Osteoblast (primary cell): Measurements from ENCODE around the gene NELL1. TPM values are rescaled to one million over a fixed set of nuclear protein-coding genes. Genes with fewer than 3 reads are reported as not detected.

Source experiments
- DNase-seq: peaks from one replicate; pipeline ENCODE4 v3.0.0; 2011; ENCODE audit warnings: low spot score, mixed read lengths; ENCODE audit not compliant: insufficient read length; ENCODE audit errors: missing footprints
- H2AFZ ChIP-seq: 2 replicates; pipeline ENCODE4 v1.6.0; 2011; ENCODE audit warnings: mild to moderate bottlenecking, low read length
- H3K27ac ChIP-seq: 2 replicates; pipeline ENCODE4 v1.5.1; 2011; ENCODE audit warnings: mild to moderate bottlenecking, low read depth, low read length, moderate library complexity
- H3K27me3 ChIP-seq: 2 replicates; pipeline ENCODE4 v1.6.0; 2012; ENCODE audit warnings: mild to moderate bottlenecking, control low read depth, inconsistent platforms, low read length, moderate library complexity; ENCODE audit not compliant: insufficient read depth
- H3K36me3 ChIP-seq: 2 replicates; pipeline ENCODE4 v1.5.1; 2011; ENCODE audit warnings: mild to moderate bottlenecking, low read length, control low read depth, moderate library complexity; ENCODE audit not compliant: insufficient read depth
- H3K4me1 ChIP-seq: 2 replicates; pipeline ENCODE4 v1.5.1; 2011; ENCODE audit warnings: mild to moderate bottlenecking, low read length, control low read depth, moderate library complexity; ENCODE audit not compliant: insufficient read depth
- H3K4me2 ChIP-seq: 2 replicates; pipeline ENCODE4 v1.6.0; 2011; ENCODE audit warnings: mild to moderate bottlenecking, low read length; ENCODE audit not compliant: insufficient read depth
- H3K4me3 ChIP-seq: fragments of 200-600 bp; sonication (generic); 3 replicates; pipeline ENCODE4 v1.5.1; 2012; ENCODE audit warnings: mild to moderate bottlenecking, low read length, inconsistent platforms; ENCODE audit not compliant: insufficient read depth
- H3K79me2 ChIP-seq: 2 replicates; pipeline ENCODE4 v1.6.0; 2012; ENCODE audit warnings: mild to moderate bottlenecking, low read length, control low read depth, inconsistent platforms; ENCODE audit not compliant: insufficient read depth
- H3K9me3 ChIP-seq: 2 replicates; pipeline ENCODE4 v1.5.1; 2011; ENCODE audit warnings: low read depth, low read length, control low read depth
- H4K20me1 ChIP-seq: 2 replicates; pipeline ENCODE4 v1.6.0; 2012; ENCODE audit warnings: mild to moderate bottlenecking, low read length, control low read depth; ENCODE audit not compliant: insufficient read depth
- CTCF ChIP-seq: IDR thresholded peaks from 2 replicates; pipeline ENCODE4 v1.5.1; 2011; ENCODE audit warnings: mild to moderate bottlenecking, low read depth, low read length, moderate library complexity; ENCODE audit errors: extremely low read depth
- total RNA-seq: library from RNA; depleted of rRNA; stranded (reverse); fragments of >200 nt; gene quantifications from 2 replicates; pipeline ENCODE4 v1.2.3, GENCODE V29; 2012

The NELL1 gene
- total RNA-seq, 1 donor = not detected

GRCh38 chr11:21059879-21060278, 390.5 kb downstream of the NELL1 start:
- Histone ChIP-seq H2AFZ (no peak overlapping the region), H3K4me1 (no peaks in the 10 kb centered on the region), H3K27me3 (no peaks in the 10 kb centered on the region), H3K9me3 (no peaks in the 10 kb centered on the region), H3K4me2 (no peak overlapping the region), H3K36me3 (no peaks in the 10 kb centered on the region), H3K27ac (no peak overlapping the region), H3K4me3 (no peak overlapping the region), H3K79me2 (no peaks in the 10 kb centered on the region), H4K20me1 (no peaks in the 10 kb centered on the region)
- no peak for DNase-seq
- TF ChIP-seq CTCF = no peak

GRCh38 chr11:21066030-21066429, 396.6 kb downstream of the NELL1 start:
- no peaks in the 10 kb centered on the region for H3K36me3 ChIP-seq
- H3K4me2 ChIP-seq = no peak overlapping the region
- no peak for TF ChIP-seq CTCF
- DNase-seq = no peak
- H3K27me3 ChIP-seq = no peaks in the 10 kb centered on the region
- no peaks in the 10 kb centered on the region for H3K79me2 ChIP-seq
- H3K27ac ChIP-seq = no peak overlapping the region
- H3K4me1 ChIP-seq = no peaks in the 10 kb centered on the region
- H2AFZ ChIP-seq = no peak overlapping the region
- H4K20me1 ChIP-seq = no peaks in the 10 kb centered on the region
- H3K4me3 ChIP-seq = no peak overlapping the region
- H3K9me3 ChIP-seq = no peaks in the 10 kb centered on the region

- Histone ChIP-seq H3K4me1 (no peaks in the 10 kb centered on the region), H3K4me2 (no peak overlapping the region), H3K9me3 (peaks cover 5% of the 10 kb centered on the region), H3K36me3 (no peaks in the 10 kb centered on the region), H3K27me3 (no peaks in the 10 kb centered on the region), H3K4me3 (no peak overlapping the region), H2AFZ (no peak overlapping the region), H3K79me2 (no peaks in the 10 kb centered on the region), H3K27ac (no peak overlapping the region), H4K20me1 (no peaks in the 10 kb centered on the region)
- no peak for DNase-seq
- TF ChIP-seq CTCF = no peak
Observed at GRCh38 chr11:21068886-21069285, 399.5 kb downstream of the NELL1 start.

- TF ChIP-seq CTCF = no peak
- Histone ChIP-seq H3K27ac (no peak overlapping the region), H3K4me1 (no peaks in the 10 kb centered on the region), H3K9me3 (peaks cover 5% of the 10 kb centered on the region), H3K36me3 (no peaks in the 10 kb centered on the region), H2AFZ (no peak overlapping the region), H4K20me1 (no peaks in the 10 kb centered on the region), H3K4me3 (no peak overlapping the region), H3K79me2 (no peaks in the 10 kb centered on the region), H3K4me2 (no peak overlapping the region), H3K27me3 (no peaks in the 10 kb centered on the region)
- DNase-seq = no peak
Observed at GRCh38 chr11:21069909-21070308, 400.5 kb downstream of the NELL1 start.
